ENCODE results near the gene WFDC11.

DNA sequence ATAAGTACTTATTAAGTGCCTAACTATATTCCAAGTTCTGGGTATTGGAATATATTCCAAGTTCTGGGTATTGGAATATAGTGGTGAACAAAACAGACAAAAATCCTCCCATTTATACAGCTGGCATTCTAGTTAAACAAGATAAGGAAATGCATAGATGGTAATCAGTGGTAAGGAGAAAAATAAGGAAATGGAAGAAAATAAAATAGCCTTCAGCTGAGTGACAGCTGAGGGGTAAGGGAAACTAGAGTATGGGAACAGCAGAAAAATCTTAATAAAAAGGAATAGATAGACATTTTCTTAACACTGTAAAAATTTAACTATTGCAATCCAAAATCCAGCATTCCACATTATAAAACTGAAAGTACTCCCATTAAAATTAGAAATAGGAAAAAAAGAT, 57.7 kb downstream of the WFDC11 start:
- TF ChIP-seq, protein P1, sequence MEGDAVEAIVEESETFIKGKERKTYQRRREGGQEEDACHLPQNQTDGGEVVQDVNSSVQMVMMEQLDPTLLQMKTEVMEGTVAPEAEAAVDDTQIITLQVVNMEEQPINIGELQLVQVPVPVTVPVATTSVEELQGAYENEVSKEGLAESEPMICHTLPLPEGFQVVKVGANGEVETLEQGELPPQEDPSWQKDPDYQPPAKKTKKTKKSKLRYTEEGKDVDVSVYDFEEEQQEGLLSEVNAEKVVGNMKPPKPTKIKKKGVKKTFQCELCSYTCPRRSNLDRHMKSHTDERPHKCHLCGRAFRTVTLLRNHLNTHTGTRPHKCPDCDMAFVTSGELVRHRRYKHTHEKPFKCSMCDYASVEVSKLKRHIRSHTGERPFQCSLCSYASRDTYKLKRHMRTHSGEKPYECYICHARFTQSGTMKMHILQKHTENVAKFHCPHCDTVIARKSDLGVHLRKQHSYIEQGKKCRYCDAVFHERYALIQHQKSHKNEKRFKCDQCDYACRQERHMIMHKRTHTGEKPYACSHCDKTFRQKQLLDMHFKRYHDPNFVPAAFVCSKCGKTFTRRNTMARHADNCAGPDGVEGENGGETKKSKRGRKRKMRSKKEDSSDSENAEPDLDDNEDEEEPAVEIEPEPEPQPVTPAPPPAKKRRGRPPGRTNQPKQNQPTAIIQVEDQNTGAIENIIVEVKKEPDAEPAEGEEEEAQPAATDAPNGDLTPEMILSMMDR (IDR thresholded peaks at IDR 0.05; ENCODE audit: low read depth, low read length), result no peak
- TF ChIP-seq POLR2A (IDR thresholded peaks at IDR 0.05; ENCODE audit: extremely low read depth, insufficient read length), result no peak
- TF ChIP-seq MYC (IDR thresholded peaks at IDR 0.05; ENCODE audit: low read depth, low read length), result no peak
- TF ChIP-seq, protein P2, sequence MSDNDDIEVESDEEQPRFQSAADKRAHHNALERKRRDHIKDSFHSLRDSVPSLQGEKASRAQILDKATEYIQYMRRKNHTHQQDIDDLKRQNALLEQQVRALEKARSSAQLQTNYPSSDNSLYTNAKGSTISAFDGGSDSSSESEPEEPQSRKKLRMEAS (IDR thresholded peaks at IDR 0.05; ENCODE audit: low read depth, low read length), result no peak

Data from NB4 (cell line).